K562 (cell line): ENCODE data around the gene TCF15. TPM values are rescaled to one million over a fixed set of nuclear protein-coding genes. Genes with fewer than 3 reads are reported as not detected.

Source experiments
- ATAC-seq: fragments of 200-7000 bp; cut with Tn5 transposase; 3 replicates; pipeline ENCODE4 v1.9.1; 2020; ENCODE audit warnings: moderate library complexity
- BruUV-seq: library from RNA; stranded (reverse); fragments of 400-500 nt; replicated peaks from 2 replicates; lab custom pipeline; 2021; lab: Mats Ljungman, UMichigan
- CTCF ChIA-PET: fragments of 300-600 bp; formaldehyde crosslinking; extraction: SDS; loops from one replicate; lab custom pipeline; 2021; ENCODE audit warnings: low intra/inter-chr PET ratio; lab: Yijun Ruan, JAX
- POLR2A ChIA-PET: fragments of 300-600, 350-650 bp; sonication (Branson Sonifier 250); formaldehyde crosslinking; extraction: SDS; loops from one replicate; lab custom pipeline; 2021; ENCODE audit warnings: antibody characterized with exemption, inconsistent platforms; lab: Yijun Ruan, JAX
- DNase-seq, 4 experiments: peaks; one replicate each; pipeline versions ENCODE4 v3.0.0 to v3.0.0-alpha.2; 2011 to 2018; ENCODE audit warnings: low spot score in 3 of 4, mixed read lengths in 3 of 4; ENCODE audit errors: extremely low read depth in 1 of 4
- FAIRE-seq: peaks from 2 replicates; lab custom pipeline; 2011; peaks lifted over from hg19 to GRCh38; lab: Jason Lieb, UNC
- H2AFZ ChIP-seq: 2 replicates; pipeline ENCODE4 v1.6.0; 2011; ENCODE audit warnings: low read depth, low read length, control low read depth, inconsistent platforms
- H3K27ac ChIP-seq: fragments of 200-600 bp; 3 replicates; pipeline ENCODE4 v1.8.0; 2011; ENCODE audit warnings: low read depth, mild to moderate bottlenecking, control low read depth, inconsistent platforms, low read length, moderate library complexity, mixed read lengths; ENCODE audit errors: extremely low read depth
- H3K27me3 ChIP-seq, 2 experiments: fragments of 300-600 bp in 1 of 2; 2 replicates in 1 of 2; 3 replicates in 1 of 2; pipeline versions ENCODE4 v1.6.0 to v1.8.0; 2011; ENCODE audit warnings: inconsistent platforms in 2 of 2, low read length in 2 of 2, mild to moderate bottlenecking in 1 of 2, mixed read lengths in 1 of 2, moderate library complexity in 1 of 2; ENCODE audit not compliant: control insufficient read depth in 2 of 2, insufficient read depth in 2 of 2
- H3K36me3 ChIP-seq: fragments of 300-600 bp; 3 replicates; pipeline ENCODE4 v1.8.0; 2011; ENCODE audit warnings: mild to moderate bottlenecking, low read length, inconsistent platforms; ENCODE audit not compliant: control insufficient read depth, insufficient read depth
- H3K4me1 ChIP-seq, 2 experiments: fragments of 200-600 bp in 1 of 2; replicated peaks in 1 of 2; 2 replicates in 1 of 2; 3 replicates in 1 of 2; pipeline versions ENCODE4 v1.5.1 to v1.8.0; 2011; ENCODE audit warnings: inconsistent platforms in 2 of 2, low read length in 2 of 2, mild to moderate bottlenecking in 1 of 2, mixed read lengths in 1 of 2, moderate library complexity in 1 of 2; ENCODE audit not compliant: control insufficient read depth in 2 of 2, insufficient read depth in 2 of 2
- H3K4me2 ChIP-seq: 2 replicates; pipeline ENCODE4 v1.6.1; 2011; ENCODE audit warnings: low read length, control low read depth, inconsistent platforms, mixed read lengths; ENCODE audit not compliant: insufficient read depth
- H3K4me3 ChIP-seq: fragments of 200-600 bp; sonication (generic), shearing (Covaris generic); 2 replicates; pipeline ENCODE4 v1.5.1; 2016; ENCODE audit warnings: control low read depth, inconsistent platforms
- H3K79me2 ChIP-seq: fragments of 200-600 bp; 3 replicates; pipeline ENCODE4 v1.8.0; 2011; ENCODE audit warnings: low read length, inconsistent platforms; ENCODE audit not compliant: control insufficient read depth, insufficient read depth
- H3K9ac ChIP-seq, 2 experiments: 2 replicates each; pipeline versions ENCODE4 v1.6.0 to v1.6.1; 2011; ENCODE audit warnings: low read depth in 2 of 2, low read length in 2 of 2, control low read depth in 1 of 2, inconsistent platforms in 1 of 2, mild to moderate bottlenecking in 1 of 2, mixed read lengths in 1 of 2; ENCODE audit not compliant: insufficient read depth in 1 of 2
- H3K9me1 ChIP-seq: one replicate; pipeline ENCODE4 v1.6.0; 2011; ENCODE audit warnings: inconsistent platforms, mild to moderate bottlenecking, low read length, moderate library complexity; ENCODE audit not compliant: control insufficient read depth, insufficient read depth
- H3K9me3 ChIP-seq: replicated peaks from 2 replicates; pipeline ENCODE4 v1.5.1; 2011; ENCODE audit warnings: low read depth, low read length, inconsistent platforms; ENCODE audit not compliant: control insufficient read depth, insufficient read depth
- H4K20me1 ChIP-seq: replicated peaks from 2 replicates; pipeline ENCODE4 v1.6.1; 2011; ENCODE audit warnings: low read length, inconsistent platforms, mixed read lengths; ENCODE audit not compliant: control insufficient read depth, insufficient read depth
- FUS ChIP-seq: fragments of 200-400 bp; formaldehyde crosslinking; optimal IDR thresholded peaks from 2 replicates; pipeline ENCODE3; 2017; ENCODE audit warnings: low read depth, low read length
- HMBOX1 ChIP-seq: sonication (generic); IDR thresholded peaks from 2 replicates; pipeline ENCODE4 v1.6.1; 2016
- SPI1 ChIP-seq: IDR thresholded peaks from 2 replicates; pipeline ENCODE4 v1.6.1; 2011; ENCODE audit warnings: low read depth, low read length, control low read depth, borderline replicate concordance
- WGBS: fragments of 100-300 bp; shearing (Covaris generic); methylation state at CpG from one replicate; pipeline ENCODE4 v1.1.6; 2016; ENCODE audit warnings: low coverage, mixed read lengths; ENCODE audit not compliant: insufficient coverage; ENCODE audit errors: missing lambda C conversion rate; 5-methylcytosine and 5-hydroxymethylcytosine counted together
- in situ Hi-C: fragments of 300-500 bp; cut with MboI; formaldehyde crosslinking; loops from 4 replicates; pipeline ENCODE4 v1.15.0; 2018; ENCODE audit warnings: inconsistent platforms, mixed read lengths
- intact Hi-C: fragments of 100-400 bp; cut with micrococcal nuclease; formaldehyde crosslinking; loops from 2 replicates; pipeline ENCODE4 v1.14.2; 2022
- polyA plus RNA-seq, 8 experiments: library from polyadenylated mRNA; depleted of rRNA in 4 of 8; stranded (reverse) in 5 of 8; unstranded in 3 of 8; fragments of >200 nt; fragmentation: Nextera tagmentation in 2 of 8; fragmentation: Illumina TruSeq in 1 of 8; extraction: Ambion mirVana in 2 of 8; extraction: Trizol in 1 of 8; gene quantifications; 2 replicates each; pipeline versions ENCODE4 v1.2.1 to v1.2.3, GENCODE V29; 2011 to 2014; ENCODE audit warnings: inconsistent platforms in 1 of 8, missing spikeins in 1 of 8
- total RNA-seq, 7 experiments: library from RNA; depleted of rRNA in 6 of 7; stranded (reverse); fragments of >200 nt in 6 of 7; fragmentation: Illumina TruSeq in 2 of 7; extraction: Trizol in 2 of 7; gene quantifications; 2 replicates each; pipeline versions ENCODE4 v1.2.1 to v1.2.3, GENCODE V29; 2011 to 2021; ENCODE audit warnings: low replicate concordance in 1 of 7

Gene TCF15
- total and polyA plus RNA-seq, 9 of the 15 experiments (the other 6 are each of a cell fraction or from before 2014, with no cell fraction given): 0.04 to 5.0 (median 1.2) TPM

GRCh38 chr20:572727-573126 is 37.4 kb downstream of the TCF15 start:
- H3K36me3 ChIP-seq: no peaks in the 10 kb centered on the region
- H3K4me1 ChIP-seq: peaks cover 14 to 23% of the 10 kb centered on the region in 2 experiments; a peak in 4 of 5 replicates
- no peak for TF ChIP-seq SPI1
- TF ChIP-seq HMBOX1: no peak
- no peak for TF ChIP-seq FUS
- BruUV-seq: no TSS peak
- H3K27ac ChIP-seq: no peak overlapping the region
- no peaks in the 10 kb centered on the region for H4K20me1 ChIP-seq
- ChIA-PET POLR2A (interaction anchor here (1.5 kb wide), 1 partner anchor 29 kb away, joined by 6 read pairs; the partner anchor contains the start of gene CSNK2A1), CTCF (no interaction called here)
- H2AFZ ChIP-seq: no peak overlapping the region
- no peak overlapping the region for H3K9ac ChIP-seq
- no peak overlapping the region for H3K4me3 ChIP-seq
- ATAC-seq (no peak), FAIRE-seq (no peak), DNase-seq (no peak)
- peaks cover 0 to 4% of the 10 kb centered on the region in 2 experiments; a peak in 1 of 5 replicates for H3K27me3 ChIP-seq
- in situ Hi-C loops: no loop called here
- no peak overlapping the region for H3K4me2 ChIP-seq
- 23% methylated on average over 7 of the region's 7 CpGs for WGBS
- intact Hi-C loops: no loop called here
- H3K9me1 ChIP-seq: no peaks in the 10 kb centered on the region
- H3K79me2 ChIP-seq: no peaks in the 10 kb centered on the region
- H3K9me3 ChIP-seq: no peaks in the 10 kb centered on the region
